HepG2 (cell line): ENCODE data around the gene HOXB5. TPM values are rescaled to one million over a fixed set of nuclear protein-coding genes. Genes with fewer than 3 reads are reported as not detected.
A peak's percentile ranks its signal among the peaks of the same experiment; 100 is the strongest.

ENCODE experiments used
- KLF15 ChIP-seq: sonication (generic); formaldehyde crosslinking; IDR thresholded peaks from 2 replicates; pipeline ENCODE4 v1.8.1; 2023; ENCODE audit warnings: borderline replicate concordance, mild to moderate bottlenecking, inconsistent platforms, missing genetic modification reagents, mixed read lengths
- MED8 ChIP-seq: sonication (generic); formaldehyde crosslinking; IDR thresholded peaks from 2 replicates; pipeline ENCODE4 v1.8.1; 2023; ENCODE audit warnings: mild to moderate bottlenecking, missing genetic modification reagents; ENCODE audit not compliant: insufficient replicate concordance
- MIER2 ChIP-seq: IDR thresholded peaks from 2 replicates; pipeline ENCODE4 v1.6.1; 2016; ENCODE audit warnings: missing biosample characterization, missing genetic modification reagents
- NKX3-1 ChIP-seq: sonication (generic); formaldehyde crosslinking; IDR thresholded peaks from 2 replicates; pipeline ENCODE4 v1.5.0; 2020; ENCODE audit warnings: missing genetic modification reagents
- PPARG ChIP-seq: conservative IDR thresholded peaks from 2 replicates; pipeline ENCODE4 v1.6.1; 2016; ENCODE audit warnings: missing biosample characterization, missing genetic modification reagents
- RARG ChIP-seq: sonication (generic); formaldehyde crosslinking; IDR thresholded peaks from 2 replicates; pipeline ENCODE4 v1.4.0; 2020; ENCODE audit warnings: low read depth, mild to moderate bottlenecking, missing genetic modification reagents
- RFXAP ChIP-seq: sonication (generic); formaldehyde crosslinking; IDR thresholded peaks from 2 replicates; pipeline ENCODE4 v1.4.0; 2020; ENCODE audit warnings: missing genetic modification reagents, borderline replicate concordance
- SMAD3 ChIP-seq: sonication (generic); formaldehyde crosslinking; IDR thresholded peaks from 2 replicates; pipeline ENCODE4 v1.4.0; 2020; ENCODE audit warnings: missing genetic modification reagents
- SNAI1 ChIP-seq: sonication (generic); formaldehyde crosslinking; IDR thresholded peaks from 2 replicates; pipeline ENCODE4 v1.5.0; 2020; ENCODE audit warnings: mild to moderate bottlenecking, missing genetic modification reagents, borderline replicate concordance
- SRY ChIP-seq: sonication (generic); formaldehyde crosslinking; IDR thresholded peaks from 2 replicates; pipeline ENCODE4 v1.8.0; 2022; ENCODE audit warnings: mild to moderate bottlenecking, missing genetic modification reagents
- ZKSCAN8 ChIP-seq: IDR thresholded peaks from 2 replicates; pipeline ENCODE4 v1.6.1; 2016; ENCODE audit warnings: borderline replicate concordance, missing genetic modification reagents, missing compliant biosample characterization
- ZNF432 ChIP-seq: sonication (generic); formaldehyde crosslinking; IDR thresholded peaks from 2 replicates; pipeline ENCODE4 v1.5.0; 2020; ENCODE audit warnings: missing genetic modification reagents, mild to moderate bottlenecking, borderline replicate concordance
- ZNF569 ChIP-seq: sonication (generic); formaldehyde crosslinking; IDR thresholded peaks from 2 replicates; pipeline ENCODE4 v1.5.0; 2020; ENCODE audit warnings: mild to moderate bottlenecking, missing genetic modification reagents, moderate library complexity, borderline replicate concordance
- ZNF652 ChIP-seq: IDR thresholded peaks from 2 replicates; pipeline ENCODE4 v1.6.1; 2016; ENCODE audit warnings: low read depth, borderline replicate concordance
- ZNF674 ChIP-seq: sonication (generic); formaldehyde crosslinking; IDR thresholded peaks from 2 replicates; pipeline ENCODE4 v1.5.0; 2020; ENCODE audit warnings: low read depth, mild to moderate bottlenecking, missing genetic modification reagents
- ZNF839 ChIP-seq: sonication (generic); formaldehyde crosslinking; IDR thresholded peaks from 2 replicates; pipeline ENCODE4 v1.4.0; 2020; ENCODE audit warnings: missing genetic modification reagents, mild to moderate bottlenecking, borderline replicate concordance
- polyA plus RNA-seq, 8 experiments: library from polyadenylated mRNA; depleted of rRNA in 3 of 8; stranded (reverse) in 7 of 8; unstranded in 1 of 8; fragments of >200 nt; fragmentation: Illumina TruSeq in 4 of 8; extraction: Trizol in 4 of 8; gene quantifications; 2 replicates each; pipeline versions ENCODE4 v1.2.1 to v1.2.3, GENCODE V29; 2011 to 2016; ENCODE audit warnings: low read depth in 4 of 8, missing spikeins in 1 of 8, mixed read lengths in 1 of 8; ENCODE audit not compliant: insufficient read depth in 1 of 8
- total RNA-seq, 5 experiments: library from RNA; depleted of rRNA; stranded (reverse); fragments of >200 nt; fragmentation: Illumina TruSeq; extraction: Trizol; gene quantifications; 2 replicates each; pipeline ENCODE4 v1.2.3, GENCODE V29; 2016; ENCODE audit warnings: low read depth in 1 of 5
- TF ChIP-seq, protein P1 (sequence below): sonication (generic); formaldehyde crosslinking; IDR thresholded peaks from 2 replicates; pipeline ENCODE4 v1.4.0; 2020; ENCODE audit warnings: mild to moderate bottlenecking, missing genetic modification reagents
- TF ChIP-seq, protein P2 (sequence below): sonication (generic); formaldehyde crosslinking; IDR thresholded peaks from 2 replicates; pipeline ENCODE4 v1.4.0; 2020; ENCODE audit warnings: missing genetic modification reagents, mild to moderate bottlenecking, borderline replicate concordance
- TF ChIP-seq, protein P3 (sequence below): sonication (generic); formaldehyde crosslinking; IDR thresholded peaks from 2 replicates; pipeline ENCODE4 v1.8.1; 2022; ENCODE audit warnings: low read depth, mild to moderate bottlenecking, missing genetic modification reagents
- TF ChIP-seq, protein P4 (sequence below): sonication (generic); formaldehyde crosslinking; IDR thresholded peaks from 2 replicates; pipeline ENCODE4 v1.8.1; 2023; ENCODE audit warnings: missing genetic modification reagents, mild to moderate bottlenecking, borderline replicate concordance

The HOXB5 gene
- total and polyA plus RNA-seq, 2 of the 13 experiments (the other 11 are each of a cell fraction or from before 2014, with no cell fraction given): not detected

DNA sequence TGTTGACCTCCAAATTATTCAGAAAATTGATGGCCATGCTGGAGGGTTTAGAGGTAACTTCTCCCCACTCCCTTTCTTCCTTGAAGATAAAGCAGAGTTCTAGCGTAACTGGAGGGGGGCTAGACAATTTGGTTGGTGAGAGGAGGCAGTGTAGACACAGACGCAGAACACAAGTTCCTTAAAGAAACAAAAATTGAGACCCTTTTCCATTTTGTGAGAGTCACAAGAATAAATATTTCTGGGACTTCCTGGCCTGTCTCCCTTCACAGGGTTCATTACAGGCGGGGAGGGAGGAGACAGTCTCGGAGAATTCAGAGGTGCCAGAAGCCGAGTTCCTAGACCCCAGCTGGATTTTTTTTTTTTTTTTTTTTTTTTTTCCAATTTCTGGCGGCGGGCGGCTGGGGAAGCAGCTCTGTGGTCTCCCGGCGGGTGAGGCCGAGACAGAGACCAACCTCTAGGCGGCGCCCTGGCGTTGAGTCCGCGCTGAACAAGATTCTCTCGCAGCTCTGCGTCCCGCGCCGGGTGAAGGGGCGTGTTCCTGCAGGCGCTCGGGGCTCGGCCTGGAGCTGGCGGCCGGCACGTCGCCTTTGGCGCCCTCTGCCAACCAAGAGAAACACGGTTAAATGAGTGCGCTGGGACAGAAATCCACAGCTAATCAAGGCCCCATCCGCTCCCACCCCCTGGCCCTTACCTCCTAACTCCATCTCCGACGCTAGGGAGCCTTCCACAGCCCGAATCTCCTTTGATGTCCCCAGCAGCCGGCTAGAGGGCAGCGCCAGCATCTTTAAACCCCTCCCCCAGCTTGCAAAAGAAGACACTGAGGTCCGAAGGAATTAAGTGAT is 42.8 kb upstream of the HOXB5 start (continued):
- TF ChIP-seq, protein P1, sequence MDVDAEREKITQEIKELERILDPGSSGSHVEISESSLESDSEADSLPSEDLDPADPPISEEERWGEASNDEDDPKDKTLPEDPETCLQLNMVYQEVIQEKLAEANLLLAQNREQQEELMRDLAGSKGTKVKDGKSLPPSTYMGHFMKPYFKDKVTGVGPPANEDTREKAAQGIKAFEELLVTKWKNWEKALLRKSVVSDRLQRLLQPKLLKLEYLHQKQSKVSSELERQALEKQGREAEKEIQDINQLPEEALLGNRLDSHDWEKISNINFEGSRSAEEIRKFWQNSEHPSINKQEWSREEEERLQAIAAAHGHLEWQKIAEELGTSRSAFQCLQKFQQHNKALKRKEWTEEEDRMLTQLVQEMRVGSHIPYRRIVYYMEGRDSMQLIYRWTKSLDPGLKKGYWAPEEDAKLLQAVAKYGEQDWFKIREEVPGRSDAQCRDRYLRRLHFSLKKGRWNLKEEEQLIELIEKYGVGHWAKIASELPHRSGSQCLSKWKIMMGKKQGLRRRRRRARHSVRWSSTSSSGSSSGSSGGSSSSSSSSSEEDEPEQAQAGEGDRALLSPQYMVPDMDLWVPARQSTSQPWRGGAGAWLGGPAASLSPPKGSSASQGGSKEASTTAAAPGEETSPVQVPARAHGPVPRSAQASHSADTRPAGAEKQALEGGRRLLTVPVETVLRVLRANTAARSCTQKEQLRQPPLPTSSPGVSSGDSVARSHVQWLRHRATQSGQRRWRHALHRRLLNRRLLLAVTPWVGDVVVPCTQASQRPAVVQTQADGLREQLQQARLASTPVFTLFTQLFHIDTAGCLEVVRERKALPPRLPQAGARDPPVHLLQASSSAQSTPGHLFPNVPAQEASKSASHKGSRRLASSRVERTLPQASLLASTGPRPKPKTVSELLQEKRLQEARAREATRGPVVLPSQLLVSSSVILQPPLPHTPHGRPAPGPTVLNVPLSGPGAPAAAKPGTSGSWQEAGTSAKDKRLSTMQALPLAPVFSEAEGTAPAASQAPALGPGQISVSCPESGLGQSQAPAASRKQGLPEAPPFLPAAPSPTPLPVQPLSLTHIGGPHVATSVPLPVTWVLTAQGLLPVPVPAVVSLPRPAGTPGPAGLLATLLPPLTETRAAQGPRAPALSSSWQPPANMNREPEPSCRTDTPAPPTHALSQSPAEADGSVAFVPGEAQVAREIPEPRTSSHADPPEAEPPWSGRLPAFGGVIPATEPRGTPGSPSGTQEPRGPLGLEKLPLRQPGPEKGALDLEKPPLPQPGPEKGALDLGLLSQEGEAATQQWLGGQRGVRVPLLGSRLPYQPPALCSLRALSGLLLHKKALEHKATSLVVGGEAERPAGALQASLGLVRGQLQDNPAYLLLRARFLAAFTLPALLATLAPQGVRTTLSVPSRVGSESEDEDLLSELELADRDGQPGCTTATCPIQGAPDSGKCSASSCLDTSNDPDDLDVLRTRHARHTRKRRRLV (CRISPR knock-in tag): no peak
- TF ChIP-seq ZNF674 (no peak), SMAD3 (CRISPR knock-in tag) (no peak), MIER2 (CRISPR knock-in tag) (peak; percentile 38; the same call in 1 of the 2 replicates), ZNF839 (CRISPR knock-in tag) (no peak), ZNF652 (CRISPR knock-in tag) (no peak), RFXAP (0 out of 2 replicates have a peak, but pooled peaks have one; percentile 32), ZKSCAN8 (peak; percentile 55; the same call in 1 of the 2 replicates), SRY (CRISPR knock-in tag) (no peak), PPARG (CRISPR knock-in tag) (no peak), ZNF432 (CRISPR knock-in tag) (no peak), ZNF569 (CRISPR knock-in tag) (no peak), RARG (CRISPR knock-in tag) (no peak), NKX3-1 (0 out of 2 replicates have a peak, but pooled peaks have one; percentile 60), MED8 (CRISPR knock-in tag) (no peak), KLF15 (CRISPR knock-in tag) (no peak), SNAI1 (CRISPR knock-in tag) (no peak)
- TF ChIP-seq, protein P2, sequence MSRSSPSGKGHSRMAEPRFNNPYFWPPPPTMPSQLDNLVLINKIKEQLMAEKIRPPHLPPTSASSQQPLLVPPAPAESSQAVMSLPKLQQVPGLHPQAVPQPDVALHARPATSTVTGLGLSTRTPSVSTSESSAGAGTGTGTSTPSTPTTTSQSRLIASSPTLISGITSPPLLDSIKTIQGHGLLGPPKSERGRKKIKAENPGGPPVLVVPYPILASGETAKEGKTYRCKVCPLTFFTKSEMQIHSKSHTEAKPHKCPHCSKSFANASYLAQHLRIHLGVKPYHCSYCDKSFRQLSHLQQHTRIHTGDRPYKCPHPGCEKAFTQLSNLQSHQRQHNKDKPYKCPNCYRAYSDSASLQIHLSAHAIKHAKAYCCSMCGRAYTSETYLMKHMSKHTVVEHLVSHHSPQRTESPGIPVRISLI (CRISPR knock-in tag): peak; percentile 55; the same call in 1 of the 2 replicates
- TF ChIP-seq, protein P3, sequence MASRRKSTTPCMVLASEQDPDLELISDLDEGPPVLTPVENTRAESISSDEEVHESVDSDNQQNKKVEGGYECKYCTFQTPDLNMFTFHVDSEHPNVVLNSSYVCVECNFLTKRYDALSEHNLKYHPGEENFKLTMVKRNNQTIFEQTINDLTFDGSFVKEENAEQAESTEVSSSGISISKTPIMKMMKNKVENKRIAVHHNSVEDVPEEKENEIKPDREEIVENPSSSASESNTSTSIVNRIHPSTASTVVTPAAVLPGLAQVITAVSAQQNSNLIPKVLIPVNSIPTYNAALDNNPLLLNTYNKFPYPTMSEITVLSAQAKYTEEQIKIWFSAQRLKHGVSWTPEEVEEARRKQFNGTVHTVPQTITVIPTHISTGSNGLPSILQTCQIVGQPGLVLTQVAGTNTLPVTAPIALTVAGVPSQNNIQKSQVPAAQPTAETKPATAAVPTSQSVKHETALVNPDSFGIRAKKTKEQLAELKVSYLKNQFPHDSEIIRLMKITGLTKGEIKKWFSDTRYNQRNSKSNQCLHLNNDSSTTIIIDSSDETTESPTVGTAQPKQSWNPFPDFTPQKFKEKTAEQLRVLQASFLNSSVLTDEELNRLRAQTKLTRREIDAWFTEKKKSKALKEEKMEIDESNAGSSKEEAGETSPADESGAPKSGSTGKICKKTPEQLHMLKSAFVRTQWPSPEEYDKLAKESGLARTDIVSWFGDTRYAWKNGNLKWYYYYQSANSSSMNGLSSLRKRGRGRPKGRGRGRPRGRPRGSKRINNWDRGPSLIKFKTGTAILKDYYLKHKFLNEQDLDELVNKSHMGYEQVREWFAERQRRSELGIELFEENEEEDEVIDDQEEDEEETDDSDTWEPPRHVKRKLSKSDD: no peak
- TF ChIP-seq, protein P4, sequence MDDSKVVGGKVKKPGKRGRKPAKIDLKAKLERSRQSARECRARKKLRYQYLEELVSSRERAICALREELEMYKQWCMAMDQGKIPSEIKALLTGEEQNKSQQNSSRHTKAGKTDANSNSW (CRISPR knock-in tag): no peak
